Stimulated activated CD4-positive, alpha-beta T cell treated with anti-CD3 and anti-CD28 coated beads, Interleukin-4, amount 100 ng/mL, for 24 hours (primary cell): ENCODE measurements around the gene GPR18.

ENCODE experiments used
- DNase-seq: peaks from one replicate; pipeline ENCODE4 v3.0.0-alpha.2; 2020

The GPR18 gene

DNA sequence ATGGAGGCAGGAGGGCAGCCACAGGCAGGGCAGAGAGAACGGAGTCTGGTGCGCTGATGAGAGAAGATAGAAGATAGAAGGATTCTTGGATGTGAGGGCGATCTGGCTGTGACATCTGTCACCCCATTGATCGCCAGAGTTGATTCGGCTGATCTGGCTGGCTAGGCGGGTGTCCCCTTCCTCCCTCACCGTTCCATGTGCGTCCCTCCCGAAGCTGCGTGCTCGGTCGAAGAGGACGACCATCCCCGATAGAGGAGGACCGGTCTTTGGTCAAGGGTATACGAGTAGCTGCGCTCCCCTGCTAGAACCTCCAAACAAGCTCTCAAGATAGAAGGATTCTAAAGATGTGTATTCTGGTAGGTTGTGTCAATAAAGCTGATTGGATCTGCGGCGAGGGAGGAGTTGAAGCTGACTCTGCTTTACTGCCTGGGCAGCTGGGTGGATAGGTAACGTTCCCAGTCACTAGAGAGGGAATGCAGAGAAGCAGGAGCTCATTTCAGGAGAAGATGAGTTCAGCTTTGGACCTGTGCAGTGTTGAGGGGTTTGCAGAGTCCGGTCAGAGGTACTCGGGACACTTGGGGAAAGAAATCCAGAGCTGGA, 52.5 kb downstream of the GPR18 start:
- DNase-seq, result no peak
